Mesendoderm (in vitro differentiated cells): ENCODE data around the gene BMP10.

Experiments
- DNase-seq: peaks from one replicate; pipeline ENCODE4 v3.0.0; 2013
- H2AK5ac ChIP-seq: 2 replicates; pipeline ENCODE4 v1.6.1; 2013; ENCODE audit warnings: low read length, inconsistent platforms
- H2BK120ac ChIP-seq: 2 replicates; pipeline ENCODE4 v1.6.1; 2013; ENCODE audit warnings: low read depth, mild to moderate bottlenecking, low read length, moderate library complexity, mixed read lengths
- H2BK15ac ChIP-seq: replicated peaks from 2 replicates; pipeline ENCODE4 v1.6.1; 2013; ENCODE audit warnings: low read depth, mild to moderate bottlenecking, moderate library complexity
- H2BK5ac ChIP-seq: 2 replicates; pipeline ENCODE4 v1.6.1; 2013; ENCODE audit warnings: low read length, inconsistent platforms
- H3K18ac ChIP-seq: 2 replicates; pipeline ENCODE4 v1.6.1; 2013; ENCODE audit warnings: mild to moderate bottlenecking, low read length, mixed read lengths
- H3K23ac ChIP-seq: one replicate; pipeline ENCODE4 v1.6.1; 2013; ENCODE audit warnings: low read length
- H3K27ac ChIP-seq: 2 replicates; pipeline ENCODE4 v1.5.1; 2013; ENCODE audit warnings: low read depth, mild to moderate bottlenecking, inconsistent platforms, low read length, moderate library complexity
- H3K27me3 ChIP-seq: 2 replicates; pipeline ENCODE4 v1.6.1; 2013; ENCODE audit warnings: low read length, control low read depth, mild to moderate bottlenecking, inconsistent platforms; ENCODE audit not compliant: insufficient read depth, poor library complexity
- H3K36me3 ChIP-seq: 2 replicates; pipeline ENCODE4 v1.6.1; 2013; ENCODE audit warnings: low read length, inconsistent platforms; ENCODE audit not compliant: control insufficient read depth, insufficient read depth
- H3K4ac ChIP-seq: one replicate; pipeline ENCODE4 v1.6.1; 2013; ENCODE audit warnings: low read depth, mild to moderate bottlenecking, low read length, moderate library complexity
- H3K4me1 ChIP-seq: 2 replicates; pipeline ENCODE4 v1.6.1; 2013; ENCODE audit warnings: low read depth, low read length, inconsistent platforms; ENCODE audit not compliant: control insufficient read depth
- H3K4me2 ChIP-seq: 2 replicates; pipeline ENCODE4 v1.6.1; 2013; ENCODE audit warnings: low read length
- H3K4me3 ChIP-seq: 2 replicates; pipeline ENCODE4 v1.5.1; 2013; ENCODE audit warnings: mild to moderate bottlenecking, low read length
- H3K56ac ChIP-seq: one replicate; pipeline ENCODE4 v1.6.1; 2013; ENCODE audit warnings: low read length
- H3K79me1 ChIP-seq: 2 replicates; pipeline ENCODE4 v1.6.1; 2013; ENCODE audit warnings: low read length, inconsistent platforms
- H3K79me2 ChIP-seq: 2 replicates; pipeline ENCODE4 v1.6.1; 2013; ENCODE audit warnings: mild to moderate bottlenecking, low read length; ENCODE audit not compliant: control insufficient read depth, insufficient read depth
- H3K9ac ChIP-seq: 2 replicates; pipeline ENCODE4 v1.6.1; 2013; ENCODE audit warnings: low read length, inconsistent platforms
- H4K5ac ChIP-seq: one replicate; pipeline ENCODE4 v1.6.1; 2013; ENCODE audit warnings: low read length
- H4K8ac ChIP-seq: one replicate; pipeline ENCODE4 v1.6.1; 2013; ENCODE audit warnings: low read depth, mild to moderate bottlenecking, control low read depth, low read length, moderate library complexity
- WGBS: extraction: QIAGEN DNeasy Blood & Tissue Kit; methylation state at CpG from one replicate; pipeline ENCODE4 v1.1.7; 2013; ENCODE audit warnings: low lambda C conversion rate, missing lambda C conversion rate; ENCODE audit not compliant: insufficient coverage; ENCODE audit errors: extremely low coverage; 5-methylcytosine and 5-hydroxymethylcytosine counted together

Gene BMP10

DNA sequence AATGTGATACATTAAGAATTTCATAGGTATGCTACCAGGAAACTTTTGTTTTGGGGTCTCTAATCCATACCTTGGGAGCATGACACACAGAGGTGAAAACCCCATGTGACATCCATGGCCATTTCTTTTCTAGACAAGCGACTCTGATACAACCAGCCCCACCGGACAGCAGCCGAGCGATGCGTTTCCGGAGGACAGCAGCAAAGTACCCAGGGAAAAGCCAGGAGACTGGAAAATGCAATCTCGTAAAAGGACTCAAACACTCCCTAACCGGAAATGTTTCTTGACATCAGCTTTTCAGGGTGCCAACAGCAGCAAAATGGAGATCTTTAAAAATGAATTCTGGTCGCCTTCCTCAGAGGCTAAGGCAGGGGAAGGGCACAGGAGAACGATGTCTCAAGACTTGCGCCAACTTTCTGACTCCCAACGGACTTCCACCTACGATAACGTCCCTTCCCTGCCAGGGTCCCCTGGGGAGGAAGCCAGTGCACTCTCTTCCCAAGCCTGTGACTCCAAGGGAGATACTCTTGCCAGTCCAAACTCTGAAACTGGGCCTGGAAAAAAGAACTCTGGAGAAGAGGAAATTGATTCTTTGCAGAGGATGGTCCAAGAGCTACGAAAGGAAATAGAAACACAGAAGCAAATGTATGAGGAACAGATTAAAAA, 48.9 kb downstream of the BMP10 start:
- no peak overlapping the region for H3K9ac ChIP-seq
- H3K79me1 ChIP-seq, result no peaks in the 10 kb centered on the region
- no peak overlapping the region for H4K8ac ChIP-seq
- H2BK120ac ChIP-seq, result no peak overlapping the region
- no peak for DNase-seq
- no peak overlapping the region for H3K4me3 ChIP-seq
- no peak overlapping the region for H2BK15ac ChIP-seq
- H3K27me3 ChIP-seq, result no peaks in the 10 kb centered on the region
- no peak overlapping the region for H2BK5ac ChIP-seq
- H3K4me1 ChIP-seq, result no peaks in the 10 kb centered on the region
- H3K56ac ChIP-seq, result no peak overlapping the region
- no peak overlapping the region for H2AK5ac ChIP-seq
- H3K4me2 ChIP-seq, result no peak overlapping the region
- H3K79me2 ChIP-seq, result no peaks in the 10 kb centered on the region
- H3K36me3 ChIP-seq, result no peaks in the 10 kb centered on the region
- H4K5ac ChIP-seq, result no peak overlapping the region
- no peak overlapping the region for H3K27ac ChIP-seq
- H3K4ac ChIP-seq, result no peak overlapping the region
- no CpG with 5 or more reads among the region's 15 CpGs for WGBS
- no peak overlapping the region for H3K23ac ChIP-seq
- H3K18ac ChIP-seq, result no peak overlapping the region

DNA sequence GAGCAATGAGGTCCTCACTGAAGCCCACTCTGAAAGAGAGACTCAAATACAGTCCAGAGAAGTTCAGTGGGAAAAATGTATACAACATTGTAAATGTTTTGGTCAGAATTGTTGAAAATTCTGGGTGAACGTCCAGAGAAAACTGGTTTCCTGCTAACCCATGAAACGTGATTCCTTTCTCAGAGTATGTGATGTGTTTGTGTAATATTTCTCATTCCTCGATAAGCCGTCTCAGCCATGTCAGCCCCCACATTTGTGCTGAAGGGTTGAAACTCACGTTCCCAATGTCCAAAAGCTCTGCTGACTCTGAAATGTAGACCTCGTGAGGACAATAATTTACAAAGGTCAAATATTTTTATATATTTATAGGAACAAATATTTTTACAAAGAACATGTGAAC, 51.6 kb downstream of the BMP10 start:
- no peaks in the 10 kb centered on the region for H3K4me1 ChIP-seq

DNA sequence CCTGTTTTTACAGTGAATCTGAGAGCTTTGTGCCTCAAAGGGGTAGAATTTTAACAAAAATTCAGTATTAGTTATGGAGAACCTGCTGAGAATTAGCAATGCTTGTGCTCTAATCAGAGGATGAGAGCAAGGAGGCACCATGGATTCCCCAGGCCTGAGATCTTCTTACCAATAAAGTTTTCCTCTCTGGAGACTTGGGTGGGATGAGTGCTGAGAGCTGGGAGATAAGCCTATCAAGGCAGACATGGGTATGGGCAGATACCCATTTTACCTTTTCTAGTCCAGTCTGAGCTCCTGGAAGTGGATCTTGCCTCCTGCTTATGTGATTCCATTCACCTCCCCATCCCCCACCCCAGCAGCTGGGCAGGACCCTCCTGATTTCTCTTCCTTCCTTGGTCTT, 53.9 kb downstream of the BMP10 start:
- no peak overlapping the region for H3K18ac ChIP-seq
- no peaks in the 10 kb centered on the region for H3K79me2 ChIP-seq
- H2AK5ac ChIP-seq, result no peak overlapping the region
- no peak overlapping the region for H3K56ac ChIP-seq
- H3K79me1 ChIP-seq, result no peaks in the 10 kb centered on the region
- no peak for DNase-seq
- H3K4me1 ChIP-seq, result no peaks in the 10 kb centered on the region
- H3K27ac ChIP-seq, result no peak overlapping the region
- no peak overlapping the region for H2BK5ac ChIP-seq
- H3K36me3 ChIP-seq, result no peaks in the 10 kb centered on the region
- H2BK15ac ChIP-seq, result no peak overlapping the region
- H3K4me3 ChIP-seq, result no peak overlapping the region
- H2BK120ac ChIP-seq, result no peak overlapping the region
- no peak overlapping the region for H3K23ac ChIP-seq
- no peak overlapping the region for H3K4ac ChIP-seq
- no peak overlapping the region for H4K8ac ChIP-seq
- H3K27me3 ChIP-seq, result no peaks in the 10 kb centered on the region
- H3K4me2 ChIP-seq, result no peak overlapping the region
- H3K9ac ChIP-seq, result no peak overlapping the region
- no peak overlapping the region for H4K5ac ChIP-seq

More for the DNA sequence above, 51.6 kb downstream of the BMP10 start:
- Histone ChIP-seq H2BK5ac (no peak overlapping the region), H3K4me3 (no peak overlapping the region), H3K79me2 (no peaks in the 10 kb centered on the region), H3K56ac (no peak overlapping the region), H3K36me3 (no peaks in the 10 kb centered on the region), H3K79me1 (no peaks in the 10 kb centered on the region), H3K27ac (no peak overlapping the region), H2BK15ac (no peak overlapping the region), H3K9ac (no peak overlapping the region), H4K8ac (no peak overlapping the region), H3K4ac (no peak overlapping the region), H3K27me3 (no peaks in the 10 kb centered on the region), H3K4me2 (no peak overlapping the region), H3K23ac (no peak overlapping the region), H4K5ac (no peak overlapping the region), H2BK120ac (no peak overlapping the region), H2AK5ac (no peak overlapping the region), H3K18ac (no peak overlapping the region)
- no CpG with 5 or more reads among the region's 6 CpGs for WGBS
- no peak for DNase-seq
